Peyer's patch (tissue), 4 donors: ENCODE measurements around the gene DDOST. TPM values are rescaled to one million over a fixed set of nuclear protein-coding genes. Genes with fewer than 3 reads are reported as not detected.
A peak's percentile ranks its signal among the peaks of the same experiment; 100 is the strongest.
"Not testable (repeated sequence)": the region's sequence is repeated elsewhere in the genome, so short reads cannot be mapped to it uniquely, and the experiment has no call there.

Source experiments
- DNase-seq, 3 donors: peaks; one replicate each; pipeline ENCODE4 v3.0.0-alpha.2; 2017 to 2019
- H3K27ac ChIP-seq, 4 donors: fragments of 200-600 bp; sonication (generic); one replicate each; pipeline ENCODE4 v1.5.1; 2016 to 2019
- H3K27me3 ChIP-seq, 2 donors: fragments of 200-600 bp; sonication (generic); one replicate each; pipeline ENCODE4 v1.5.1; 2019
- H3K36me3 ChIP-seq, 3 donors: fragments of 200-600 bp; sonication (generic); one replicate each; pipeline ENCODE4 v1.5.1; 2016 to 2019
- H3K4me1 ChIP-seq, 4 donors: fragments of 200-600 bp; sonication (generic); one replicate each; pipeline ENCODE4 v1.5.1; 2016 to 2019
- H3K4me3 ChIP-seq, 4 donors: fragments of 200-600 bp; sonication (generic); 1 replicate in 3 of 4; 2 replicates in 1 of 4; pipeline ENCODE4 v1.5.1; 2016 to 2019; ENCODE audit warnings: mild to moderate bottlenecking in 1 of 4
- H3K9me3 ChIP-seq, 4 donors: fragments of 200-600 bp; sonication (generic); one replicate each; pipeline ENCODE4 v1.5.1; 2016 to 2019; ENCODE audit warnings: mild to moderate bottlenecking in 1 of 4
- POLR2A ChIP-seq, 2 donors: fragments of 450-650 bp; IDR thresholded peaks; one replicate each; pipeline ENCODE4 v1.5.1; 2017; ENCODE audit warnings: antibody characterized with exemption in 2 of 2, mild to moderate bottlenecking in 2 of 2, moderate library complexity in 2 of 2
- total RNA-seq, 4 donors: library from RNA; depleted of rRNA; stranded (reverse); fragments of >200 nt; gene quantifications; one replicate each; pipeline ENCODE4 v1.1.0, GENCODE V29; 2016
- TF ChIP-seq, protein P1 (sequence below), 6 experiments: fragments of 450-650 bp in 4 of 6; fragments of 200-600 bp in 2 of 6; sonication (generic) in 1 of 6; IDR thresholded peaks; one replicate each; pipeline ENCODE4 v1.5.1; 2017 to 2019; ENCODE audit warnings: antibody characterized with exemption in 6 of 6, mild to moderate bottlenecking in 3 of 6, moderate library complexity in 1 of 6

The DDOST gene
- total RNA-seq, 4 donors from 2014 or later = 44.6 to 145 (median 126) TPM

DNA sequence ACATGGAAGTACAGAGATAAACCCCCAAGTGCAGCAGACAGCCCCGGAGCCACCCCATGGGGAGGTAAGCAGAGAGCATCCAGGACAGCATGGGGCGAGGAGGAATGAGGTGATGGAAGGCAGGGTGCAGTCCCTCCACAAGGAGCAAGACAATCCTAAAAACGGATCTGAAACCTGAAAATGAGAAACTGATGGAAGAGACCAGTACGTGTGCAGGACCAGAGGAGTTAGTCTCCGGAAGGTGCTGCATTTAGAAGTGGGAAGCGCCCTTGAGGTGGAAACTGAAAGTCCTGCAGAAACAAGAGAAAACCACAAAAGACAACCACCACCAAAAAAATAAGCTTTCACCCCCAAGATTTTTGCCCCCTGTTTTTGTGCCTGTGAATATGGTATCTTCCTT, 17.4 kb upstream of the DDOST start:
- Histone ChIP-seq H3K36me3 (no peaks in the 10 kb centered on the region), H3K27ac (no peak overlapping the region), H3K27me3 (no peaks in the 10 kb centered on the region), H3K4me3 (no peak overlapping the region), H3K9me3 (no peaks in the 10 kb centered on the region), H3K4me1 (peaks cover 0 to 5% (median 2%) of the 10 kb centered on the region in 4 donors)
- DNase-seq = peak in 2 of 3 donors; percentile 4 to 50
- TF ChIP-seq POLR2A (IDR thresholded peaks at IDR 0.05) = no peak
- TF ChIP-seq, protein P1, sequence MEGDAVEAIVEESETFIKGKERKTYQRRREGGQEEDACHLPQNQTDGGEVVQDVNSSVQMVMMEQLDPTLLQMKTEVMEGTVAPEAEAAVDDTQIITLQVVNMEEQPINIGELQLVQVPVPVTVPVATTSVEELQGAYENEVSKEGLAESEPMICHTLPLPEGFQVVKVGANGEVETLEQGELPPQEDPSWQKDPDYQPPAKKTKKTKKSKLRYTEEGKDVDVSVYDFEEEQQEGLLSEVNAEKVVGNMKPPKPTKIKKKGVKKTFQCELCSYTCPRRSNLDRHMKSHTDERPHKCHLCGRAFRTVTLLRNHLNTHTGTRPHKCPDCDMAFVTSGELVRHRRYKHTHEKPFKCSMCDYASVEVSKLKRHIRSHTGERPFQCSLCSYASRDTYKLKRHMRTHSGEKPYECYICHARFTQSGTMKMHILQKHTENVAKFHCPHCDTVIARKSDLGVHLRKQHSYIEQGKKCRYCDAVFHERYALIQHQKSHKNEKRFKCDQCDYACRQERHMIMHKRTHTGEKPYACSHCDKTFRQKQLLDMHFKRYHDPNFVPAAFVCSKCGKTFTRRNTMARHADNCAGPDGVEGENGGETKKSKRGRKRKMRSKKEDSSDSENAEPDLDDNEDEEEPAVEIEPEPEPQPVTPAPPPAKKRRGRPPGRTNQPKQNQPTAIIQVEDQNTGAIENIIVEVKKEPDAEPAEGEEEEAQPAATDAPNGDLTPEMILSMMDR (IDR thresholded peaks at IDR 0.05) = no peak

DNA sequence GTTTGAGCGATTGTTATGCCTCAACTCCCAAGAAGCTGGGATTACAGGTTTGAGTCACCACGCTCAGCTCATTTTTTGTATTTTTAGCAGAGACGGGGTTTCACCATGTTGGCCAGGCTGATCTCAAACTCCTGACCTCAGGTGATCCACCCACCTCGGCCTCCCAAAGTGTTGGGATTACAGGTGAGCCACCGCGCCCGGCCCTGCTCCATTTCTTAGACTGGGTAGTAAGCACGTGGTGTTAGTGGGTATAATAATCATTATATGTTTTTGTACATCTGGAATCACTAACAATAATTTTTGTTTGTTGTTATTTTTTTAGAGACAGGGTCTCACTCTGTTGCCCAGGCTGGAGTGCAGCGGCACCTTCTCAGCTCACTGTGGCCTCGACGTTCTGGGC, 12.5 kb upstream of the DDOST start:
- H3K9me3 ChIP-seq, H3K4me1 ChIP-seq, H3K36me3 ChIP-seq, H3K27ac ChIP-seq, H3K27me3 ChIP-seq, H3K4me3 ChIP-seq, DNase-seq: not testable (repeated sequence)

DNA sequence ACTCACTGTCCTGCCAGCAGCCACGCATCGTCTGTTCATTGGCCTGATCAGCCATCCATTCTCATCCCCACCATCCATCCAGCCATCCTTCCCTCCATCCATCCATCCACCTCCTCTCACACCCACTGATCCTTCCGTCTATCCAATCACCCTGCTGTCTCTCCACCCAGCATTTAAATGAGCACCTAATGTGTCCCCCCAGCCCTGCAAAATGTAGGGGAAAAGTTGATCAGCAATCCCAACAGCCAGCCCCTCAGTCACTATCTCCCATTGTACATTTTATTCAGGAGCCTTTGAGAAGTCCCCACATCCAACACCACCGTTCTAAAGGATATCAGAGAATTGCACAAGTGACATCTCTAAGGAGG, 11.1 kb upstream of the DDOST start:
- no peak overlapping the region for H3K4me3 ChIP-seq
- no peak for DNase-seq
- no peaks in the 10 kb centered on the region for H3K9me3 ChIP-seq
- H3K36me3 ChIP-seq = no peaks in the 10 kb centered on the region
- TF ChIP-seq, protein P1 (IDR thresholded peaks at IDR 0.05) = no peak
- no peak for TF ChIP-seq POLR2A (IDR thresholded peaks at IDR 0.05)
- H3K27me3 ChIP-seq = no peaks in the 10 kb centered on the region
- H3K4me1 ChIP-seq = no peaks in the 10 kb centered on the region
- no peak overlapping the region for H3K27ac ChIP-seq

DNA sequence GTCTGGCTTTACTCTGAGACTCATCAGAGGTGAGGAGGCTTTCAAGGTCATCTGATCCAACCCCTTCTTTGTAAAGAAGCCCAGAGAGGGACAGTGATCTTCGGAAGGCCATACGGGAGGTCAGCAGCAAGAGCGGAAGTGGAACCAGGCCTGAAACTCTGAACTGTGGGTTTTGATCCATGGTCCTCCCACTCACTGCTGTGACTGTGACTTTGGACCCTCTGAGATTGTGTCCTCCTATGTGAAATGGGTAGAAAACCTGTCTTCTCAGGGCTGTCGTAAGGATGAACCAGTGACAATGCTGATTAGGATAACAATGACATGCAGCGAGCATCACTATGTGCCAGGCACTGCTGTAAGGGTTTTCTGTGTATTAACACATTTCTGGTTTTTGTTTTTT, 9.8 kb upstream of the DDOST start:
- TF ChIP-seq, protein P1 (IDR thresholded peaks at IDR 0.05) = no peak
- no peak for TF ChIP-seq POLR2A (IDR thresholded peaks at IDR 0.05)
- no peaks in the 10 kb centered on the region for H3K27me3 ChIP-seq
- H3K36me3 ChIP-seq = no peaks in the 10 kb centered on the region
- H3K4me3 ChIP-seq = no peak overlapping the region
- H3K27ac ChIP-seq = no peak overlapping the region
- no peaks in the 10 kb centered on the region for H3K4me1 ChIP-seq
- no peaks in the 10 kb centered on the region for H3K9me3 ChIP-seq
- DNase-seq = no peak

DNA sequence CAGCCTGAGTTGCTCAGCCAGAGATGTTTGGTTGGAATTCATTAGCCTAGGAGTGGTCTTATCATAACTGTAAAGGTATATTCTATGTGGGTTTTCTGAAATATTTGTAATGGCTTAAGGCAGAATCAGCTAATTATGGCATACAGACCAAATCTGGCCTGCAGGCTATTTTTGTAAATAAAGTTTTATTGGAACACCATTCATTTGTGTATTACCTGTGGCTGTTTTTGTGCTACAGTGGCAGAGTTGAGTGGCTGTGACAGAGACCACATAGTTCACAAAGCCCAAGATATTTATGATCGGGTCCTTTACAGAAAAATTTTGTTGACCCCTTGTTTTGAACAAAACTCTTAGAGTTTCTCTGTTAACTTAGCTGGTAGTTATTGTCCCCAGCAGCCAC, 7.4 kb upstream of the DDOST start:
- Histone ChIP-seq H3K4me1 (no peaks in the 10 kb centered on the region), H3K36me3 (no peaks in the 10 kb centered on the region), H3K9me3 (no peaks in the 10 kb centered on the region), H3K27ac (no peak overlapping the region), H3K4me3 (no peak overlapping the region), H3K27me3 (no peaks in the 10 kb centered on the region)
- TF ChIP-seq, protein P1 (IDR thresholded peaks at IDR 0.05) = no peak
- TF ChIP-seq POLR2A (IDR thresholded peaks at IDR 0.05) = no peak
- DNase-seq = peak in 1 of 3 donors; percentile 8

DNA sequence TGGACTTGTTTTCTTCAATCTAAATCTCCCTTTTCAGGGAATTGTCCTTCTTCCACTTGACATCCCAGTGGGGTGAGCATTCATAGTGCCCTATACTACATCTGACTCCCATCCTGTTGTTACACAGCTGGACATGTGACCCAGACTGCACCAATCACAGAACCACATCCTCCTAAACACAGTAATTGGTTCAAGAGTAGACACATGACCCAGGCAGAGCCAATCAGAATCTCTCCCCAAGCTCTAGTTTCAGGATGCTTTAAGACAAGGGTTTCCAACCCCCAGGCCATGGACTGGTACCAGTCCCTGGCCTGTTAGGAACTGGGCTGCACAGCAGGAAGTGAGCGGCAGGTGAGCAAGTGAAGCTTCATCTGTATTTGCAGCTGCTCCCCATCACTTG, 5.6 kb upstream of the DDOST start:
- H3K36me3 ChIP-seq = no peaks in the 10 kb centered on the region
- DNase-seq = no peak
- no peak overlapping the region for H3K4me3 ChIP-seq
- no peaks in the 10 kb centered on the region for H3K27me3 ChIP-seq
- TF ChIP-seq, protein P1 (IDR thresholded peaks at IDR 0.05) = no peak
- no peak for TF ChIP-seq POLR2A (IDR thresholded peaks at IDR 0.05)
- no peaks in the 10 kb centered on the region for H3K9me3 ChIP-seq
- H3K27ac ChIP-seq = no peak overlapping the region
- H3K4me1 ChIP-seq = peaks cover 0 to 4% (median 0%) of the 10 kb centered on the region in 4 donors
